Testis (tissue), 3 donors: ENCODE results near the gene OR52W1. TPM values are rescaled to one million over a fixed set of nuclear protein-coding genes. Genes with fewer than 3 reads are reported as not detected.
"Not testable (repeated sequence)": the region's sequence is repeated elsewhere in the genome, so short reads cannot be mapped to it uniquely, and the experiment has no call there.

Experiments used
- DNase-seq: peaks from one replicate; pipeline ENCODE4 v3.0.0-alpha.2; 2019
- H3K27ac ChIP-seq, 2 donors: fragments of 200-600 bp; sonication (generic); one replicate each; pipeline ENCODE4 v1.5.1; 2019
- H3K27me3 ChIP-seq: fragments of 200-600 bp; sonication (generic); one replicate; pipeline ENCODE4 v1.5.1; 2019
- H3K36me3 ChIP-seq: fragments of 200-600 bp; sonication (generic); one replicate; pipeline ENCODE4 v1.5.1; 2017; ENCODE audit warnings: low read depth; ENCODE audit errors: missing control alignments
- H3K4me1 ChIP-seq: fragments of 200-600 bp; sonication (generic); one replicate; pipeline ENCODE4 v1.5.1; 2019
- H3K4me3 ChIP-seq, 2 donors: fragments of 200-600 bp; sonication (generic); one replicate each; pipeline ENCODE4 v1.5.1; 2017 to 2019
- H3K9me3 ChIP-seq: fragments of 200-600 bp; sonication (generic); one replicate; pipeline ENCODE4 v1.5.1; 2017
- CTCF ChIP-seq, 3 experiments: fragments of 450-650 bp in 2 of 3; fragments of 200-600 bp in 1 of 3; sonication (generic) in 1 of 3; IDR thresholded peaks; one replicate each; pipeline ENCODE4 v1.5.1; 2016 to 2019; ENCODE audit warnings: antibody characterized with exemption in 3 of 3, mild to moderate bottlenecking in 2 of 3, moderate library complexity in 1 of 3
- POLR2A ChIP-seq: fragments of 450-650 bp; IDR thresholded peaks from one replicate; pipeline ENCODE4 v1.6.1; 2017; ENCODE audit warnings: antibody characterized with exemption, mild to moderate bottlenecking, moderate library complexity
- WGBS, 2 donors: methylation state at CpG; one replicate each; pipeline ENCODE4 v1.1.5; 2018; 5-methylcytosine and 5-hydroxymethylcytosine counted together
- intact Hi-C: fragments of 100-400 bp; cut with DNase I; formaldehyde crosslinking; loops from one replicate; pipeline ENCODE4 v1.15.1; 2023; ENCODE audit warnings: low total_unique reads
- polyA plus RNA-seq: library from polyadenylated mRNA; stranded (reverse); fragments of 350-450 nt; fragmentation: Illumina TruSeq; extraction: RNeasy Lipid Tissue Mini Kit (QIAGEN cat#74804); gene quantifications from one replicate; pipeline ENCODE4 v1.2.3, GENCODE V29; 2014; ENCODE audit warnings: low read depth, low replicate concordance; ENCODE audit not compliant: insufficient read depth
- total RNA-seq, 2 donors: library from RNA; depleted of rRNA; stranded (reverse); fragments of >200 nt; gene quantifications; one replicate each; pipeline ENCODE4 v1.2.3, GENCODE V29; 2016

Gene OR52W1
- total and polyA plus RNA-seq, 3 donors from 2014 or later, result not detected

GRCh38 chr11:6248248-6248647, 49.2 kb downstream of the OR52W1 start:
- H3K4me3 ChIP-seq, result no peak overlapping the region
- H3K27ac ChIP-seq, result no peak overlapping the region
- no peaks in the 10 kb centered on the region for H3K9me3 ChIP-seq
- H3K4me1 ChIP-seq, result peaks cover 23% of the 10 kb centered on the region
- TF ChIP-seq POLR2A (no peak), CTCF (IDR thresholded peaks at IDR 0.05) (no peak)
- no peaks in the 10 kb centered on the region for H3K36me3 ChIP-seq
- 82 to 95% methylated on average over 1 of the region's 1 CpG for WGBS, 2 donors
- intact Hi-C loops, result no loop called here
- no peak for DNase-seq
- H3K27me3 ChIP-seq, result no peaks in the 10 kb centered on the region

DNA sequence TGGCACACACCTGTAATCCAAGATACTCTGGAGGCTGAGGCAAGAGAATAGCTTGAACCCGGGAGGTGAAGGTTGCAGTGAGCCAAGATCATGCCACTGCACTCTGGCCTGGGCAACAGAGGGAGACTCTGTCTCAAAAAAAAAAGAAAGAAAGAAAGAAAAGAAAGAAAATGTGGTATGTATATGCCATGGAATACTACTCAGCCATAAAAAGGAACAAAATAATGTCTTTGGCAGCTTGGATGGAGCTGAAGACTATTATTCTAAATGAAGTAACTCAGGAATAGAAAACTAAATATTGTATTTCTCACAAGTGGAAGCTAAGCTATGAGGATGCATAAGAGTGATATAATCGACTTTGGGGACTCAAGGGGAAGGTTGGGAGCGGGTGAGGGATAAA, 49.9 kb downstream of the OR52W1 start:
- H3K9me3 ChIP-seq, DNase-seq, H3K36me3 ChIP-seq, H3K4me3 ChIP-seq, intact Hi-C loops, H3K27ac ChIP-seq, H3K27me3 ChIP-seq: not testable (repeated sequence)
- peaks cover 23% of the 10 kb centered on the region for H3K4me1 ChIP-seq
- WGBS, 2 donors, result 95 to 96% methylated on average over 3 of the region's 3 CpGs

Other genes starting within 250 kb of the OR52W1 start
- gene OR56A5, start 230.7 kb upstream of the OR52W1 start, total RNA-seq, result not detected
- gene OR56A5, start 230.7 kb upstream of the OR52W1 start, polyA plus RNA-seq, result not detected
- under 1 TPM in 1 of 2 donors, not detected in 1; 0.79 TPM for gene OR52L1, start 212.2 kb upstream of the OR52W1 start, total RNA-seq
- gene OR52L1, start 212.2 kb upstream of the OR52W1 start, polyA plus RNA-seq, result not detected
- gene OR56A4, start 192.3 kb upstream of the OR52W1 start, total RNA-seq, result under 1 TPM in 1 of 2 donors, not detected in 1; 0.55 TPM
- gene OR56A4, start 192.3 kb upstream of the OR52W1 start, polyA plus RNA-seq, result not detected
- under 1 TPM; 0.06 to 0.16 TPM for gene OR56A1, start 168.5 kb upstream of the OR52W1 start, total RNA-seq
- gene OR56A1, start 168.5 kb upstream of the OR52W1 start, polyA plus RNA-seq, result not detected
- not detected for gene OR56B4, start 91.5 kb upstream of the OR52W1 start, total RNA-seq
- not detected for gene OR56B4, start 91.5 kb upstream of the OR52W1 start, polyA plus RNA-seq
- gene OR52B2, start 28.9 kb upstream of the OR52W1 start, total RNA-seq, result under 1 TPM in 1 of 2 donors, not detected in 1; 0.68 TPM
- gene OR52B2, start 28.9 kb upstream of the OR52W1 start, polyA plus RNA-seq, result not detected
- 10 to 100 TPM; 10.1 to 38.5 TPM for gene C11orf42, start 6.3 kb downstream of the OR52W1 start, total RNA-seq
- 28.9 TPM for gene C11orf42, start 6.3 kb downstream of the OR52W1 start, polyA plus RNA-seq
- gene FHIP1B, start 35.4 kb downstream of the OR52W1 start, total RNA-seq, result 100 to 1,000 TPM; 134 to 156 TPM
- gene FHIP1B, start 35.4 kb downstream of the OR52W1 start, polyA plus RNA-seq, result 98.3 TPM
- gene CNGA4, start 39.9 kb downstream of the OR52W1 start, total RNA-seq, result 1 to 10 TPM; 7.9 to 9.1 TPM
- gene CNGA4, start 39.9 kb downstream of the OR52W1 start, polyA plus RNA-seq, result 14.4 TPM
- gene CCKBR, start 60.6 kb downstream of the OR52W1 start, total RNA-seq, result under 1 TPM; 0.37 to 0.63 TPM
- 0.47 TPM for gene CCKBR, start 60.6 kb downstream of the OR52W1 start, polyA plus RNA-seq
- gene CAVIN3, start 121.3 kb downstream of the OR52W1 start, total RNA-seq, result 100 to 1,000 TPM; 103 to 177 TPM
- gene CAVIN3, start 121.3 kb downstream of the OR52W1 start, polyA plus RNA-seq, result 237 TPM
- 10 to 100 TPM; 30.4 to 41.2 TPM for gene SMPD1, start 191.2 kb downstream of the OR52W1 start, total RNA-seq
- 27.4 TPM for gene SMPD1, start 191.2 kb downstream of the OR52W1 start, polyA plus RNA-seq
- 10 to 100 TPM; 42.6 to 57.3 TPM for gene APBB1, start 219.9 kb downstream of the OR52W1 start, total RNA-seq
- gene APBB1, start 219.9 kb downstream of the OR52W1 start, polyA plus RNA-seq, result 43.7 TPM
- gene HPX, start 241.8 kb downstream of the OR52W1 start, total RNA-seq, result 1 to 10 TPM; 2.7 to 4.2 TPM
- 3.1 TPM for gene HPX, start 241.8 kb downstream of the OR52W1 start, polyA plus RNA-seq